HG03354 (cell line): ENCODE data around the gene ACOXL.
"Not testable (repeated sequence)": the region's sequence is repeated elsewhere in the genome, so short reads cannot be mapped to it uniquely, and the experiment has no call there.

Source experiments
- ATAC-seq: cut with Tn5 transposase; IDR thresholded peaks from one replicate; pipeline ENCODE4 v1.9.1; 2021; ENCODE audit warnings: mild to moderate bottlenecking; ENCODE audit not compliant: unreplicated experiment, poor library complexity, severe bottlenecking

Gene ACOXL

GRCh38 chr2:110732422-110733413 is at the start of gene ACOXL:
Gene ACOXL, plus strand, starts transcription at chr2:110732573. Its CDS starts 35,817 bp downstream, at chr2:110768390.
- peak; percentile 36 for ATAC-seq

GRCh38 chr2:110682872-110683271 is 49.5 kb upstream of the ACOXL start:
- no peak for ATAC-seq

GRCh38 chr2:110687775-110688484 is 44.4 kb upstream of the ACOXL start:
- ATAC-seq, result not testable (repeated sequence)

DNA sequence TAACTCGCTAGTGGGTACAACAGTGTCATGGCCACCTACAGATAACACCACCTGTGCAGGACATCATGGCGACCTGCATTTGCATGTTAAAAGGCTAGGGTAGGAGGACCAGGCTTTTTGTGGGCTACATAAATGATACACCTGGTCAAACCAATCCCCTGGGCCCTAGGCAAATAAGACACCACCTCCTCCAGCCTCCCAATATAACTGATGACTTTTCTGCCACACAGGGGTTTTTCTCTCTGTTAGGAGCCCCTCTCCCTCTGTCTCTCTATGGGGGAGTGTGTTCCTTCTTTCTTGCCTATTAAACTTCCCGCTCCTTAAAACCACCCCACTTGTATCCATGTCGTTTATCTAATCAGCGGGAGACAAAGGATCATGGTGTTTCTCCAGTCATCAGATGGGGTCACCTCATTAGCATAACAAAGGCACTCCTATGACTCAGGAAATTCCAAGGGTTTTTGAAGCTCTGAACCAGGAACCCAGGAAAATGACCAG is 43.7 kb upstream of the ACOXL start:
- no peak for ATAC-seq

GRCh38 chr2:110690083-110690965 is 42.0 kb upstream of the ACOXL start:
- no peak for ATAC-seq

DNA sequence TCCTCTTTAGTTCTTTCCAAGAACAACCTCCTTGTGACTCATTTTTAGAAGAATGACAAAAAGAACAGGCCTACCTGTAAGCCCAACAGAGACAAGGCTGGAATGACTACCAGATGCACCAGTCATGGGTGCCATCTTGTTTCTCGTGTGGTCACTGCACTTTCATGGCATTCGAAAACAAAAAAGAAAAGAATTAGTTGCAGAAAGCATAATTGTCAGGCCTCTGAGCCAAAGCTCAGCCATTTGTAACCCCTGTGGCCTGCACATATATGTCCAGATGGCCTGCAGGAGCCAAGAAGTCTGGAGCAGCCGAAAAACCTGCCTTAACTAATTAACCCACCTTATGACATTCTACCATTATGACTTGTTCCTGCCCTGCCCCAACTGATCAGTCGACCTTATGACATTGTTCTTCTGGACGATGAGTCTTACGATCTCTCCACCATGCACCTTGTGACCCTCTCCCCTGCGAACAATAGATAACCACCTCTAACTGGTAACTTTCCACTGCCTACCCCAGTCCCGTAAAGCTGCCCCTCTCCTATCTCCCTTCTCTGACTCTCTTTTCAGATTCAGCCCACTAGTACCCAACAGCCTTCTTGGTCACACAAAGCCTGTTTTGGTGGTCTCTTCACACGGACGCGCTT is 40.6 kb upstream of the ACOXL start:
- no peak for ATAC-seq

DNA sequence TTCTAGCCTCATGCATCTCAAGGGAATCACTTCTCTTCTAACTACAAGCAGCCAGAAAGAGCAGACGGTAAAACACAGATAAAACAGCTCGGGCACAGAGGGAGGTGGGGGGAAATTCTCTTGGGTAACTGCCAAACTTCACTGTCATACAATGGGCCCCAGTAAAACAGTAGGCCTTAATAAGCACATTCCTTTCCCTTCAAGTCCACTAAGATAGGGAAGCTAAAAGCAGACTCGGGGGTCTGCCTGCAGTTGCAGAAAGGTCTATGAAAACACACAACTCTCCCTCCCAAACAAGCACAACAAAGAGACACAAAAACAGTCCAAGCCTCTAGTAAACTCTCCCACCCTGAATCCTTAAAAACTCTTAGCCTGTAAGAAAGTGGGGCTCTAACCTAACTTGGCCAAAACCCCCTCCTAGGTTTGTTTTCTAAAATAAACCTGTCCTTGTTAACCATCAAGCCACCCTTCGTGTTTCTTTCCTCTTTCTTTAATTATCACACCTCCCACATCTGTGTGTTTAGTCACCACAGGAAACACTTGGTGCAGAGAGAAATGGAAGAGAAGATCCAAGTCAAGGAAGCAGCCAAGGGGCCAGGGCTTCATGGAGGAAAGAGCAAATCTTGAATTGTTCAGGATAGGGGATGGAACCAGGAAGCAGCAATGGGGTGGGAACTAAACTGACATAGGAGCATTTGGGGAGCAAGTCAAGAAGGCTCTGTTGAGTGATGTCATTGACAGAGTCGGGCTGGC is 37.1 kb upstream of the ACOXL start:
- not testable (repeated sequence) for ATAC-seq

DNA sequence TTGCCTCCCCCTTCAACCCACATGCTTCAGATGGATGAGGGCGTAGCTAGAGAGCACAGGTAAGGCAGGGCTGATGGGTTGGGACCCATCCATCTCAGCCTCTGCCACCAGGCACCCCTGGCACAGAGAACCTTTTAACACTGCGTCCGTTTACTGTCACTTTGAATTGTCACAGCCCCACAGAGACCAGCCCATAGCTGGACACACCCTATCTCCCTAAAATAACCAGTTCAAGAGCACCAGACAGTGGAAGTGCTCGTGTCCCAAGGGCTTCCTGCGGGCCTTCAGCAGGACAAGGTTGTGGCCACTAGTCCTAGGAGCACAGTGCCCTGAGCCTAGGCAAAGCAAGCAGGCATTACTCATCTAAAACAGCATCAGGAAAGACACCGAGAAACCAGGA is 34.1 kb upstream of the ACOXL start:
- not testable (repeated sequence) for ATAC-seq

GRCh38 chr2:110702514-110703380 is 29.6 kb upstream of the ACOXL start:
- ATAC-seq, result no peak

DNA sequence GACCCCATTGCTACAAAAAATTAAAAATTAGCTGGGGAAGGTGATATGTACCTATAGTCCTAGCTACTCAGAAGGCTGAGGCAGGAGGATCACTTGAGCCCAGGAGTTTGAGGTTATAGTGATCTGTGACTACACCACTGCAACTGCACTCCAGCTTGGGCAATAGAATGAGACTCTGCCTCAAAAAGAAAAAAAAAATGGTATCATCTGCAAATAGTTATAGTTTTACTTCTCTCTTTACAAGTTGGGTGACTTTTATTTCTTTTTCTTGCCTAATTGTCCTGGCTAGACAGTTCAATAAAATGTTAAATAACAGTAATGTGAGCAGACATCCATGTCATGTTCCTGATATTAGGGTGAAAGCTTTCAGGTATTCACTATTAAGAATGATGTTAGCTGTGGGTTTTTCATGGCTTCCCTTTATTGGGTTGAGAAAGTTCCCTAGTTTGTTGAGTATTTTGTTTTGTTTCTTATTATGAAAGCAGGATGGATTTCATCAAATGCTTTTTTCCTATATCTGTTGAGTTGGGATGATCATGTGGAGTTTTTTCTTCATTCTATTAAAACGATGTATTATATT is 24.9 kb upstream of the ACOXL start:
- no peak for ATAC-seq

GRCh38 chr2:110708455-110708854 is 23.9 kb upstream of the ACOXL start:
- no peak for ATAC-seq

DNA sequence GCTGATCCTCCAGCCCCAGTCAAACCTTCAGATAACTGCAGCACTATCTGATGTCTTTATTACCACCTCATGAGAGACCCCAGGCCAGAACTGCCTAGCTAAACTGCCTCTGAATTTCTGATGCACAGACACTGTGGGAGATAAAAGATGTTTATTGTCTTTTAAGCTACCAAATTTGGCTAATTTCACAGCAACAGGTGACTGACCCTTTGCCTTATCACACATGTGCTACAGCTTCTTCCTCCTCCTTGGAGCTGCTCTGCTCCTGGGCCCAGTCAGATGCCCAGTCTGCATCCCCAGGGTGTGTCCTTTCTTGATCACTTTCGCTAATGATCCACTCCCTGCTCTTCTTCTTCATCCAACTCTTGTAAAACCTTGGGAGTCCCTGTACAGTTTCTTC is 19.6 kb upstream of the ACOXL start:
- ATAC-seq, result no peak

- ATAC-seq, result no peak
Measured at GRCh38 chr2:110713513-110714362, 18.6 kb upstream of the ACOXL start.

DNA sequence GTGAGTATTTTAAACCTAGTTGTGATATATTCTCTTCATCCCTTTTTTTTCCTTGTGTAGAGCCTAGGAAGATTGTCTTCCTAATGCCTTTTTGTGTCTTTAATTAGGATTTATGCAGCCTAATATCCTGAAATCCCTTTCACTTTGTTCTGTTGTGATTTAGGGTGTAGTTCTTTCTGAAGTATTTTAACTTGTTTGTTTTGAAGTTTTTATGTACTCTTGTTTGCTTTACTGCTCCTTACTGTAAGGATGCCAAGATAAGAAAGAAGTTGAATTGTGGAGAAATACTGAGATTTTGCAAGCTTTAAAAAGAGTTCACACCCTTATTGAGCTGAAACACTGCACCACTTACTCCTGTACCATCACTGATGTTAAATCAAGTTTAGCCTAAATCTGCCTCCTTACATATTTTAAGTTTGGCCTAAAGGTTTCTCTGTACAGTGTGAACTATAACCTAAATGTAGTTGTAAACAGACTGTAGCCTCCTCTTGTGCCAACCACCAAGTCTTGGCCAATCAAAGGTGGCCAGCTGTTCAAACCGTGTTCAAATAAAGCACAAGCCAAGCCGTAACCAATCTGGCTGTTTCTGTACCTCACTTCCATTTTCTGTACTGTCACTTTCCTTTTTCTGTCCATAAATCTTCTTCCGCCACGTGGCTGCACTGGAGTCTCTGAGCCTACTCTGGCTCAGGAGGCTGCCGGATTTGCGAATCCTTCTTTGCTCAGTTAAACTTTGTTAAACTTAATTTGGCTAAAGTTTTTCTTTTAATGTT is 17.7 kb upstream of the ACOXL start:
- ATAC-seq, result peak; percentile 49

- ATAC-seq, result no peak
Measured at GRCh38 chr2:110716959-110717645, 15.3 kb upstream of the ACOXL start.
